ENCODE measurements around the gene METTL23. TPM values are rescaled to one million over a fixed set of nuclear protein-coding genes. Genes with fewer than 3 reads are reported as not detected.

METTL23 gene
- total RNA-seq, 1 experiment from 2014 or later = 43.4 TPM

- Histone ChIP-seq H3K4me3 (ENCODE audit: low read length) (no peak overlapping the region), H3K4me2 (ENCODE audit: low read depth, low read length, poor library complexity, severe bottlenecking) (no peak overlapping the region), H3K27ac (ENCODE audit: low read length) (no peak overlapping the region), H4K20me1 (ENCODE audit: insufficient read depth, low read depth, low read length) (no peaks in the 10 kb centered on the region), H3K27me3 (ENCODE audit: low read length) (no peaks in the 10 kb centered on the region), H2AFZ (ENCODE audit: low read length) (no peak overlapping the region), H3K4me1 (ENCODE audit: low read length) (peaks cover 4% of the 10 kb centered on the region; the same call in 1 of the 2 replicates), H3K9me3 (ENCODE audit: low read length) (no peaks in the 10 kb centered on the region), H3K9ac (ENCODE audit: low read length) (no peak overlapping the region), H3K36me3 (ENCODE audit: insufficient read depth, low read length) (no peaks in the 10 kb centered on the region), H3K79me2 (ENCODE audit: low read length) (no peaks in the 10 kb centered on the region), H3K9me2 (replicated peaks; ENCODE audit: insufficient read depth, low read length) (no peaks in the 10 kb centered on the region)
- DNase-seq = no peak
Observed at GRCh38 chr17:76700617-76701470, 25.8 kb upstream of the METTL23 start.

GRCh38 chr17:76701471-76701967 is 25.1 kb upstream of the METTL23 start:
- no peak overlapping the region for H3K4me3 ChIP-seq (ENCODE audit: low read length)
- no peak overlapping the region for H2AFZ ChIP-seq (ENCODE audit: low read length)
- no peak overlapping the region for H3K4me2 ChIP-seq (ENCODE audit: low read depth, low read length, poor library complexity, severe bottlenecking)
- no peaks in the 10 kb centered on the region for H3K9me2 ChIP-seq (replicated peaks; ENCODE audit: insufficient read depth, low read length)
- peaks cover 4% of the 10 kb centered on the region; the same call in 1 of the 2 replicates for H3K4me1 ChIP-seq (ENCODE audit: low read length)
- no peaks in the 10 kb centered on the region for H3K36me3 ChIP-seq (ENCODE audit: insufficient read depth, low read length)
- no peak overlapping the region for H3K9ac ChIP-seq (ENCODE audit: low read length)
- no peaks in the 10 kb centered on the region for H3K79me2 ChIP-seq (ENCODE audit: low read length)
- H3K9me3 ChIP-seq (ENCODE audit: low read length) = no peaks in the 10 kb centered on the region
- H3K27me3 ChIP-seq (ENCODE audit: low read length) = no peaks in the 10 kb centered on the region
- H3K27ac ChIP-seq (ENCODE audit: low read length) = no peak overlapping the region
- DNase-seq = no peak
- no peaks in the 10 kb centered on the region for H4K20me1 ChIP-seq (ENCODE audit: insufficient read depth, low read depth, low read length)

GRCh38 chr17:76702076-76702475 is 24.6 kb upstream of the METTL23 start:
- Histone ChIP-seq H3K9ac (ENCODE audit: low read length) (no peak overlapping the region), H3K9me2 (replicated peaks; ENCODE audit: insufficient read depth, low read length) (no peaks in the 10 kb centered on the region), H3K4me2 (ENCODE audit: low read depth, low read length, poor library complexity, severe bottlenecking) (no peak overlapping the region), H3K36me3 (ENCODE audit: insufficient read depth, low read length) (no peaks in the 10 kb centered on the region), H3K79me2 (ENCODE audit: low read length) (no peaks in the 10 kb centered on the region), H2AFZ (ENCODE audit: low read length) (no peak overlapping the region), H4K20me1 (ENCODE audit: insufficient read depth, low read depth, low read length) (no peaks in the 10 kb centered on the region), H3K4me1 (ENCODE audit: low read length) (peaks cover 4% of the 10 kb centered on the region; the same call in 1 of the 2 replicates), H3K4me3 (ENCODE audit: low read length) (no peak overlapping the region), H3K27me3 (ENCODE audit: low read length) (no peaks in the 10 kb centered on the region), H3K9me3 (ENCODE audit: low read length) (no peaks in the 10 kb centered on the region), H3K27ac (ENCODE audit: low read length) (no peak overlapping the region)
- DNase-seq = no peak

- Histone ChIP-seq H3K9me2 (replicated peaks; ENCODE audit: insufficient read depth, low read length) (no peaks in the 10 kb centered on the region), H3K4me3 (ENCODE audit: low read length) (no peak overlapping the region), H3K27ac (ENCODE audit: low read length) (no peak overlapping the region), H2AFZ (ENCODE audit: low read length) (no peak overlapping the region), H3K36me3 (ENCODE audit: insufficient read depth, low read length) (no peaks in the 10 kb centered on the region), H3K9me3 (ENCODE audit: low read length) (no peaks in the 10 kb centered on the region), H3K27me3 (ENCODE audit: low read length) (no peaks in the 10 kb centered on the region), H4K20me1 (ENCODE audit: insufficient read depth, low read depth, low read length) (no peaks in the 10 kb centered on the region), H3K4me1 (ENCODE audit: low read length) (no peaks in the 10 kb centered on the region), H3K79me2 (ENCODE audit: low read length) (no peaks in the 10 kb centered on the region), H3K4me2 (ENCODE audit: low read depth, low read length, poor library complexity, severe bottlenecking) (no peak overlapping the region), H3K9ac (ENCODE audit: low read length) (no peak overlapping the region)
- DNase-seq = no peak
Observed at GRCh38 chr17:76702941-76703637, 23.6 kb upstream of the METTL23 start.

- Histone ChIP-seq H4K20me1 (ENCODE audit: insufficient read depth, low read depth, low read length) (no peaks in the 10 kb centered on the region), H3K4me1 (ENCODE audit: low read length) (no peaks in the 10 kb centered on the region), H3K9ac (ENCODE audit: low read length) (no peak overlapping the region), H3K4me2 (ENCODE audit: low read depth, low read length, poor library complexity, severe bottlenecking) (no peak overlapping the region), H3K9me3 (ENCODE audit: low read length) (no peaks in the 10 kb centered on the region), H3K9me2 (replicated peaks; ENCODE audit: insufficient read depth, low read length) (no peaks in the 10 kb centered on the region), H3K27ac (ENCODE audit: low read length) (no peak overlapping the region), H3K27me3 (ENCODE audit: low read length) (no peaks in the 10 kb centered on the region), H3K4me3 (ENCODE audit: low read length) (no peak overlapping the region), H3K79me2 (ENCODE audit: low read length) (no peaks in the 10 kb centered on the region), H2AFZ (ENCODE audit: low read length) (no peak overlapping the region), H3K36me3 (ENCODE audit: insufficient read depth, low read length) (no peaks in the 10 kb centered on the region)
- no peak for DNase-seq
Observed at GRCh38 chr17:76704805-76705204, 21.8 kb upstream of the METTL23 start.

DNA sequence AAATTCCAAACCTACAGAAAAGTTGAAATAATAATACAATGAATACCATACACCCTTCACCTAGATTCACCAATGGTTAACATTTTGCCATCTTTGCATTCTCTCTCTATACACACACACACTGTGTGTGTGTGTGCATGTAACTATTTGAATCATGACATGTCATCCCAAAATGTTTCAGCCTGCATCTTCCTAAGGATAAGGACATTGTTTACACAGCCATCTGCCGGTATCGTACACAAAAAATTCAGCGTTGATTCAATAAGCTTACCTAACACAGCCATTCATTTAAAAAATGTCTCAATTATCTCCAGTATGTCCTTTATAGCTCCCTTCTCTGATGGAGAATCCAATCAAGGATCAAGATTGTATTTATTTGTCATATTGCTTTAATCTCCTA is 19.8 kb upstream of the METTL23 start:
- H4K20me1 ChIP-seq (ENCODE audit: insufficient read depth, low read depth, low read length) = no peaks in the 10 kb centered on the region
- H3K4me3 ChIP-seq (ENCODE audit: low read length) = no peak overlapping the region
- peaks cover 3% of the 10 kb centered on the region; the same call in 1 of the 2 replicates for H3K4me1 ChIP-seq (ENCODE audit: low read length)
- no peaks in the 10 kb centered on the region for H3K79me2 ChIP-seq (ENCODE audit: low read length)
- H3K27me3 ChIP-seq (ENCODE audit: low read length) = no peaks in the 10 kb centered on the region
- H3K9me2 ChIP-seq (replicated peaks; ENCODE audit: insufficient read depth, low read length) = no peaks in the 10 kb centered on the region
- no peaks in the 10 kb centered on the region for H3K36me3 ChIP-seq (ENCODE audit: insufficient read depth, low read length)
- H2AFZ ChIP-seq (ENCODE audit: low read length) = no peak overlapping the region
- no peak overlapping the region for H3K27ac ChIP-seq (ENCODE audit: low read length)
- DNase-seq = no peak
- no peaks in the 10 kb centered on the region for H3K9me3 ChIP-seq (ENCODE audit: low read length)
- no peak overlapping the region for H3K4me2 ChIP-seq (ENCODE audit: low read depth, low read length, poor library complexity, severe bottlenecking)
- H3K9ac ChIP-seq (ENCODE audit: low read length) = no peak overlapping the region

DNA sequence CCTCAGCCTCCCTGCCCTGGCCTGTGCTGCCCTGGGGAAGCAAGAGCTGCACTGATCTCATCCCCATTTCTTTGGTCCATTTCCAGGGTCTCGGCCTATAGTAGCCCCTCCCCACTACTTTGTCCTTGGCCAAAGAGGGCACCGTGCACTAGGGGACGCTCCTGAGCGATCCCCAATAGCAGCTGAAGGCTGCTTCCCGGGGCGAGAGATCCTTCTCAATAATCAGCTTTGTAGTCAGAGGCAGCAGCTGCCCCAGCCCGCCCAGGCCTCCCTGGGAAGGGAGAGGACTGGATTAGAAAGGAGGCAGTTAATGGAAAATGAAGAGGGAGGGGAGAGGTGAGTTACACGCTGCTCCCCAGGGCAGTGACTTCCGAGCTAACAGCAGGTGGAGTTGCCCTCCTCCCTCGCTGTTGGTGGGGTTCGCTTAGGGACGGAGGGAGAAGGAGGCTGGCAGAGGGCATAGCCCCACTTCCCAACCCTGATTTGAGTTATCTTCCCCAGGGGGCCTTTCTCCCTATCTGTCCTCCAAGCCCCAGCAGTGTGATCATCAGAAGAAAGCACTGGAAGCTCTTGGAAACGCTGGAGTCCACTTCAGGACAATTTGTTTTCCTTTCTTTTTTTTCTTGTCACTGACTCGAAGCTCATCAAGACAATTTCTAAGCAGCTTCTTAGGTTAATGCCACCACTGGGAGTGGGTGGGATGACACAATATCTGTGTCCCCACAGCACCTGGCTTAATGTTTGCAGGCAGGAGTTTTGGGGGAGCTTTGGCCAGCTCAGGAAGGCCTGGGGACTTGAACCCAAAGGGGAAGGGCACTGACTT is 18.4 kb upstream of the METTL23 start:
- Histone ChIP-seq H3K27me3 (ENCODE audit: low read length) (no peaks in the 10 kb centered on the region), H3K4me3 (ENCODE audit: low read length) (no peak overlapping the region), H3K27ac (ENCODE audit: low read length) (no peak overlapping the region), H3K9me2 (replicated peaks; ENCODE audit: insufficient read depth, low read length) (no peaks in the 10 kb centered on the region), H2AFZ (ENCODE audit: low read length) (no peak overlapping the region), H3K4me2 (ENCODE audit: low read depth, low read length, poor library complexity, severe bottlenecking) (no peak overlapping the region), H3K9me3 (ENCODE audit: low read length) (no peaks in the 10 kb centered on the region), H4K20me1 (ENCODE audit: insufficient read depth, low read depth, low read length) (no peaks in the 10 kb centered on the region), H3K4me1 (ENCODE audit: low read length) (peaks cover 3% of the 10 kb centered on the region; the same call in 1 of the 2 replicates), H3K79me2 (ENCODE audit: low read length) (no peaks in the 10 kb centered on the region), H3K9ac (ENCODE audit: low read length) (no peak overlapping the region), H3K36me3 (ENCODE audit: insufficient read depth, low read length) (no peaks in the 10 kb centered on the region)
- DNase-seq = no peak

Data from Karpas-422 (cell line).